ENCODE data around the gene OR6N1. TPM values are rescaled to one million over a fixed set of nuclear protein-coding genes. Genes with fewer than 3 reads are reported as not detected.

Gene OR6N1
- total RNA-seq, 2 donors from 2014 or later = not detected

Other genes starting within 250 kb of the OR6N1 start
- gene OR6Y1, start 217.8 kb downstream of the OR6N1 start, total RNA-seq = not detected
- not detected for gene OR6P1, start 201.6 kb downstream of the OR6N1 start, total RNA-seq
- not detected for gene OR10X1, start 192.3 kb downstream of the OR6N1 start, total RNA-seq
- not detected for gene OR10Z1, start 166.9 kb downstream of the OR6N1 start, total RNA-seq
- under 1 TPM in 1 of 2 donors, not detected in 1; 0.41 TPM for gene SPTA1, start 85.5 kb downstream of the OR6N1 start, total RNA-seq
- not detected for gene OR6K2, start 71.5 kb downstream of the OR6N1 start, total RNA-seq
- not detected for gene OR6K3, start 51.5 kb downstream of the OR6N1 start, total RNA-seq
- not detected for gene OR6K6, start 17.5 kb downstream of the OR6N1 start, total RNA-seq
- gene OR6N2, start 9.0 kb upstream of the OR6N1 start, total RNA-seq = not detected
- gene MNDA, start 59.2 kb upstream of the OR6N1 start, total RNA-seq = not detected
- 1 to 10 TPM; 5.7 to 6.7 TPM for gene PYHIN1, start 159.4 kb upstream of the OR6N1 start, total RNA-seq
- gene IFI16, start 237.7 kb upstream of the OR6N1 start, total RNA-seq = 100 to 1,000 TPM; 226 to 314 TPM